Kidney (tissue), 14 donors: ENCODE data around the gene CD101. TPM values are rescaled to one million over a fixed set of nuclear protein-coding genes. Genes with fewer than 3 reads are reported as not detected.

Experiments
- DNase-seq, 5 donors: peaks; one replicate each; pipeline ENCODE4 v3.0.0-alpha.2; 2013 to 2020
- FAIRE-seq: peaks from 2 replicates; lab custom pipeline; 2012; peaks lifted over from hg19 to GRCh38; lab: Jason Lieb, UNC
- H3K27ac ChIP-seq, 2 donors: one replicate each; pipeline ENCODE4 v1.7.0; 2013; ENCODE audit warnings: low read depth in 2 of 2, low read length in 2 of 2, inconsistent platforms in 1 of 2
- H3K27me3 ChIP-seq: one replicate; pipeline ENCODE4 v1.7.1; 2013; ENCODE audit warnings: low read length, inconsistent platforms; ENCODE audit not compliant: control insufficient read depth, insufficient read depth
- H3K36me3 ChIP-seq, 3 donors: one replicate each; pipeline versions ENCODE4 v1.7.0 to v1.7.1; 2013; ENCODE audit warnings: low read length in 3 of 3, control low read depth in 1 of 3, inconsistent platforms in 1 of 3; ENCODE audit not compliant: insufficient read depth in 3 of 3, control insufficient read depth in 2 of 3
- H3K4me1 ChIP-seq, 3 donors: one replicate each; pipeline versions ENCODE4 v1.7.0 to v1.7.1; 2013; ENCODE audit warnings: low read length in 3 of 3, inconsistent platforms in 1 of 3, low read depth in 1 of 3; ENCODE audit not compliant: control insufficient read depth in 2 of 3, insufficient read depth in 2 of 3
- H3K4me3 ChIP-seq, 3 donors: one replicate each; pipeline versions ENCODE4 v1.7.0 to v1.8.1; 2013; ENCODE audit warnings: low read length in 3 of 3, control low read depth in 1 of 3, inconsistent platforms in 1 of 3
- H3K9ac ChIP-seq, 3 donors: one replicate each; pipeline versions ENCODE4 v1.7.0 to v1.7.1; 2013; ENCODE audit warnings: low read length in 3 of 3, control low read depth in 1 of 3, inconsistent platforms in 1 of 3
- H3K9me3 ChIP-seq, 3 donors: one replicate each; pipeline versions ENCODE4 v1.7.0 to v1.7.1; 2013; ENCODE audit warnings: low read length in 3 of 3, control low read depth in 1 of 3, inconsistent platforms in 1 of 3; ENCODE audit not compliant: control insufficient read depth in 2 of 3, insufficient read depth in 1 of 3
- CTCF ChIP-seq: IDR thresholded peaks from 3 replicates; pipeline ENCODE4 v1.5.1; 2012; ENCODE audit warnings: mild to moderate bottlenecking, moderate library complexity, borderline replicate concordance; ENCODE audit not compliant: insufficient read depth; ENCODE audit errors: extremely low read depth
- intact Hi-C: fragments of 100-400 bp; cut with DNase I; formaldehyde crosslinking; loops from one replicate; pipeline ENCODE4 v1.11.1; 2022
- polyA plus RNA-seq: library from polyadenylated mRNA; stranded (reverse); fragments of 350-450 nt; fragmentation: Illumina TruSeq; extraction: RNeasy Lipid Tissue Mini Kit (QIAGEN cat#74804); gene quantifications from one replicate; pipeline ENCODE4 v1.2.3, GENCODE V29; 2014; ENCODE audit warnings: low read depth, low replicate concordance; ENCODE audit not compliant: insufficient read depth
- total RNA-seq: library from RNA; stranded (reverse); fragmentation: NEBNext Ultra II Directional; extraction: Animal tissue kit (Norgen Biotek cat#: 25700); gene quantifications from one replicate; pipeline ENCODE4 v1.2.1, GENCODE V29; 2021
- donor health status: control.
- donor health status: control.
- donor health status: control.
- donor health status: control.
- donor health status: control.
- donor health status: DM: yes; HTN: yes; CAD: no.
- donor health status: Normal renal cell carcinoma (clear cell type).

The CD101 gene
- total and polyA plus RNA-seq, 2 donors from 2014 or later: 0.22 to 1.3 TPM

- H3K36me3 ChIP-seq: no peaks in the 10 kb centered on the region
- H3K4me3 ChIP-seq: no peak overlapping the region
- intact Hi-C loops: no loop called here
- DNase-seq (no peak), FAIRE-seq (no peak)
- H3K9ac ChIP-seq: no peak overlapping the region
- TF ChIP-seq CTCF: no peak
- H3K27me3 ChIP-seq: no peaks in the 10 kb centered on the region
- H3K9me3 ChIP-seq: no peaks in the 10 kb centered on the region
- no peak overlapping the region for H3K27ac ChIP-seq
- no peaks in the 10 kb centered on the region for H3K4me1 ChIP-seq
Measured at GRCh38 chr1:117017062-117017461, 15.5 kb downstream of the CD101 start.

DNA sequence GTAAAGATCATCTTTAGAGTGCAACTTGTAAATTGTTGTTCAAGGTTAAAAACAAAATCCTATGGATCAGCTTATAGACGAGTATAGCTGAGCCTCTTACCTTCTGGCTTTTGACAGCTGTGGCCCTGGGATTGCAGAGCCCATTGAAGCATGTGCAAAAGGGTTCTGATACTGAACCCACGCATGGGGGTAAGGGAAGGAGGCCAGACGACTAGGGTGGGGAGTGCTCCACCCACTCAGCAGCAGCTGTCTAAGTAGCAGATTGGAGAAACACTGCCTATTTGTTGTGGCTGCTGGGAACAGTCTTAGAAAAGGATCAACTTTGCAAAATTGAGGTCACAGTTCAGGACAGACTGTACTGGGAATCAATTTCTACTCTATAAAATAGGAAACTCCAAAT, 16.1 kb downstream of the CD101 start:
- Histone ChIP-seq H3K27ac (no peak overlapping the region), H3K9ac (no peak overlapping the region), H3K4me1 (no peaks in the 10 kb centered on the region), H3K36me3 (no peaks in the 10 kb centered on the region), H3K27me3 (no peaks in the 10 kb centered on the region), H3K4me3 (no peak overlapping the region), H3K9me3 (no peaks in the 10 kb centered on the region)
- intact Hi-C loops: no loop called here
- FAIRE-seq (no peak), DNase-seq (no peak)
- no peak for TF ChIP-seq CTCF

GRCh38 chr1:117020526-117021156, 19.1 kb downstream of the CD101 start:
- no peaks in the 10 kb centered on the region for H3K27me3 ChIP-seq
- no peaks in the 10 kb centered on the region for H3K4me1 ChIP-seq
- intact Hi-C loops: no loop called here
- H3K9me3 ChIP-seq: no peaks in the 10 kb centered on the region
- no peak for FAIRE-seq
- TF ChIP-seq CTCF: no peak
- no peak for DNase-seq
- H3K27ac ChIP-seq: no peak overlapping the region
- no peak overlapping the region for H3K9ac ChIP-seq
- no peaks in the 10 kb centered on the region for H3K36me3 ChIP-seq
- H3K4me3 ChIP-seq: no peak overlapping the region

DNA sequence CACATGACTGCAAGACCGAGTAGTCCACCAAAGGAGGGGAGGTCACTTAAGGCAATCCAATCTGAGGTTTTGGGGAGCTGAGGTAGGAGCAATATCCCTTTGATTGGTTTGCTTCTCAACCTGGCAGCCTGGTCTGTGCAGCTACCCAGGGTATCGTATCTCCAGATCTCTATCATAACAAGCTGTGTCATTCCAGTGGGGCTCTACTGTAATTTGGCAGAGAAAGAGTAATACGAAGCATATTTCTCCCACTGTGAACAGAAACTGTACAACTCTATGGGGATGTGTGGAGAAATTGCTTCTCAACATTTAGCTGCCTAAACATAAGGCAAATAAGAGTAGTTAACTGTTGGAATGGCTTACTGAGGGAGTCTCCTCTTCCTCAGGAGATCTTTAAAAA, 20.6 kb downstream of the CD101 start:
- H3K9ac ChIP-seq: no peak overlapping the region
- FAIRE-seq: no peak
- H3K27ac ChIP-seq: no peak overlapping the region
- H3K9me3 ChIP-seq: no peaks in the 10 kb centered on the region
- no peak overlapping the region for H3K4me3 ChIP-seq
- H3K4me1 ChIP-seq: no peaks in the 10 kb centered on the region
- no peaks in the 10 kb centered on the region for H3K36me3 ChIP-seq
- no peak for TF ChIP-seq CTCF
- DNase-seq: no peak
- H3K27me3 ChIP-seq: no peaks in the 10 kb centered on the region
- intact Hi-C loops: no loop called here
